Spleen (tissue), 11 donors: ENCODE data around the gene GJA5. TPM values are rescaled to one million over a fixed set of nuclear protein-coding genes. Genes with fewer than 3 reads are reported as not detected.

Source experiments
- DNase-seq: peaks from one replicate; pipeline ENCODE4 v3.0.0-alpha.2; 2020
- H3K27ac ChIP-seq, 8 donors: fragments of 200-600 bp; sonication (generic) in 7 of 8; 1 replicate in 4 of 8; 2 replicates in 4 of 8; pipeline versions ENCODE4 v1.5.0 to v1.8.0; 2016 to 2021; ENCODE audit warnings: inconsistent platforms in 4 of 8, mild to moderate bottlenecking in 4 of 8, moderate library complexity in 1 of 8
- H3K27me3 ChIP-seq, 7 donors: fragments of 200-600 bp; sonication (generic) in 6 of 7; replicated peaks in 1 of 7; 1 replicate in 4 of 7; 2 replicates in 3 of 7; pipeline versions ENCODE4 v1.5.0 to v1.8.0; 2016 to 2021; ENCODE audit warnings: inconsistent platforms in 3 of 7, mild to moderate bottlenecking in 1 of 7
- H3K36me3 ChIP-seq, 6 donors: fragments of 200-600 bp; sonication (generic) in 5 of 6; 1 replicate in 4 of 6; 2 replicates in 2 of 6; pipeline versions ENCODE4 v1.5.0 to v1.8.0; 2016 to 2021; ENCODE audit warnings: inconsistent platforms in 2 of 6
- H3K4me1 ChIP-seq, 6 donors: fragments of 200-600 bp; sonication (generic) in 5 of 6; 1 replicate in 3 of 6; 2 replicates in 3 of 6; pipeline versions ENCODE4 v1.5.0 to v1.8.0; 2016 to 2021; ENCODE audit warnings: inconsistent platforms in 3 of 6
- H3K4me3 ChIP-seq, 8 donors: fragments of 200-600 bp; sonication (generic) in 7 of 8; 1 replicate in 4 of 8; 2 replicates in 4 of 8; pipeline versions ENCODE4 v1.5.0 to v1.8.0; 2016 to 2021; ENCODE audit warnings: inconsistent platforms in 4 of 8, mild to moderate bottlenecking in 4 of 8, moderate library complexity in 2 of 8
- H3K9me3 ChIP-seq, 8 donors: fragments of 200-600 bp; sonication (generic) in 7 of 8; 1 replicate in 4 of 8; 2 replicates in 4 of 8; pipeline versions ENCODE4 v1.5.0 to v1.8.0; 2016 to 2021; ENCODE audit warnings: inconsistent platforms in 4 of 8
- CTCF ChIP-seq, 11 experiments: fragments of 200-600 bp in 7 of 11; fragments of 450-650 bp in 4 of 11; sonication (generic) in 4 of 11; IDR thresholded peaks in 8 of 11; conservative IDR thresholded peaks in 3 of 11; 1 replicate in 7 of 11; 2 replicates in 4 of 11; pipeline versions ENCODE4 v1.4.0 to v1.8.0; 2016 to 2021; ENCODE audit warnings: antibody characterized with exemption in 11 of 11, inconsistent platforms in 4 of 11, mild to moderate bottlenecking in 1 of 11
- POLR2A ChIP-seq, 3 donors: fragments of 450-650 bp; IDR thresholded peaks; one replicate each; pipeline ENCODE4 v1.5.1; 2017; ENCODE audit warnings: antibody characterized with exemption in 3 of 3, mild to moderate bottlenecking in 1 of 3
- POLR2AphosphoS5 ChIP-seq, 3 donors: sonication (generic); formaldehyde crosslinking; IDR thresholded peaks; one replicate each; pipeline ENCODE4 v1.5.1; 2017; ENCODE audit warnings: antibody characterized with exemption in 3 of 3
- WGBS, 5 donors: extraction: QIAGEN DNeasy Blood & Tissue Kit in 3 of 5; methylation state at CpG; one replicate each; pipeline versions ENCODE4 v1.1.5 to v1.1.7; 2013 to 2018; 5-methylcytosine and 5-hydroxymethylcytosine counted together
- intact Hi-C: fragments of 100-400 bp; cut with DNase I; formaldehyde crosslinking; loops from one replicate; pipeline ENCODE4 v1.15.0; 2023; ENCODE audit warnings: low total_unique reads
- polyA plus RNA-seq, 3 donors: library from polyadenylated mRNA; stranded (reverse); fragments of 200-250 nt; gene quantifications; one replicate each; pipeline ENCODE4 v1.2.1, GENCODE V29; 2013
- total RNA-seq, 7 donors: library from RNA; depleted of rRNA in 3 of 7; stranded (reverse); fragments of >200 nt in 3 of 7; fragmentation: NEBNext Ultra II Directional in 4 of 7; extraction: Animal tissue kit (Norgen Biotek cat#: 25700) in 4 of 7; gene quantifications; one replicate each; pipeline versions ENCODE4 v1.1.0 to v1.2.1, GENCODE V29; 2016 to 2021
- donor health status: healthy with polysubstance abuse.
- donor health status: DM: no; HTN: no; CAD: no; lungs with moderate emphysema.
- donor health status: DM: no; HTN: no; CAD: no.
- donor health status: Bipolar disorder and iron deficiency.
- donor health status: healthy.
- donor health status: DM: no; HTN: no; CAD: no.
- donor health status: DM: yes; HTN: yes; CAD: no.

Gene GJA5
- total and polyA plus RNA-seq, 10 donors = 1.5 to 19.8 (median 6.1) TPM

GRCh38 chr1:147804942-147805723, 44.7 kb upstream of the GJA5 start:
- Histone ChIP-seq H3K27me3 (no peaks in the 10 kb centered on the region), H3K27ac (no peak overlapping the region), H3K9me3 (no peaks in the 10 kb centered on the region), H3K4me1 (no peaks in the 10 kb centered on the region), H3K36me3 (no peaks in the 10 kb centered on the region), H3K4me3 (no peak overlapping the region)
- WGBS, 5 donors = 76 to 91% (median 80%) methylated on average over 6 of the region's 6 CpGs
- no peak for DNase-seq
- intact Hi-C loops = no loop called here
- TF ChIP-seq POLR2A (IDR thresholded peaks at IDR 0.05) (no peak), POLR2AphosphoS5 (IDR thresholded peaks at IDR 0.05) (no peak), CTCF (IDR thresholded peaks at IDR 0.05 in 8 of 11, conservative IDR thresholded peaks at IDR 0.05 in 3 of 11) (no peak)

DNA sequence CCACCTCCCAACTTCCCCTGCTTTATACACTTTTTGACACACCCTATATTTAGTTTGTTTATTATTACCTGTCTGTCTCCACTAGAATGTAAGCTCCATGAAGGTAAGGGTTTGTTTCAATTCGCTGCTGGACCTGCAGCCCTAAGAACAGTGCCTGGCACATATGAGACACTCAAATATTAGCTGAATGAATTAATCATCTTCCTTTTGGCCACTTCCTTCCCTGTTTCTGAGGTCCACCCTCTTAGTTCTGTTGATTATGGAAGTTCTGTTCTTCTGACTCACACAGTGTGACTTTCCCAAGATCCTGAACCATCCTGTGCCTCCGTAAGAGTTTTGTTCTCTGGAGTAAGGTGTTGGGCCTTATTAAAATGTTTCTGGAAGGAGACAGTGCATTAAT, 40.4 kb upstream of the GJA5 start:
- no peak for TF ChIP-seq CTCF (IDR thresholded peaks at IDR 0.05 in 8 of 11, conservative IDR thresholded peaks at IDR 0.05 in 3 of 11)
- no peak for TF ChIP-seq POLR2AphosphoS5 (IDR thresholded peaks at IDR 0.05)
- TF ChIP-seq POLR2A (IDR thresholded peaks at IDR 0.05) = no peak
- no peak for DNase-seq
- WGBS, 5 donors = 79 to 93% (median 88%) methylated on average over 2 of the region's 2 CpGs
- Histone ChIP-seq H3K27ac (no peak overlapping the region), H3K4me3 (no peak overlapping the region), H3K36me3 (no peaks in the 10 kb centered on the region), H3K27me3 (no peaks in the 10 kb centered on the region), H3K9me3 (no peaks in the 10 kb centered on the region), H3K4me1 (no peaks in the 10 kb centered on the region)
- intact Hi-C loops = no loop called here

DNA sequence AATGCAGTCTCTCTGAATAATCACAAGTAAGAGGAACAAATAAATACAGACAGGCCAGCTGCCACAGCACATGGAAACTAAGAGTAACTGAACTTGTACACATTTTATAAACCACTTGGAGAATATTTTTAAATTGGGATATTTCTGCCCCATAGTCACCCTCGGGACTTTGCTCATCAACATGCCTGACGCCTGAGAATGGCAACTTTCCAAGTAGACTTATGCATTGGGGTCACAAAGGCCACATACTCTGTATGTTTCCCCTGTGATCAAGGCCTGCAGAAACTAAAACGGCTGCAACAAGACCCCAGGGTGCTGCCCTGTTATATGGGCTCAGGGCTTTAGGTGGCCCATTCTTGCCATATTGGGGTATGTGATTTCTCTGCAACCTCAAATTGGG, 38.3 kb upstream of the GJA5 start:
- Histone ChIP-seq H3K9me3 (no peaks in the 10 kb centered on the region), H3K4me3 (no peak overlapping the region), H3K36me3 (no peaks in the 10 kb centered on the region), H3K27me3 (peaks cover 0 to 7% (median 0%) of the 10 kb centered on the region in 7 donors), H3K27ac (no peak overlapping the region), H3K4me1 (peaks cover 0 to 5% (median 0%) of the 10 kb centered on the region in 6 donors)
- no peak for TF ChIP-seq POLR2AphosphoS5 (IDR thresholded peaks at IDR 0.05)
- WGBS, 5 donors = 78 to 87% (median 82%) methylated on average over 3 of the region's 3 CpGs
- no peak for DNase-seq
- intact Hi-C loops = no loop called here

- no peaks in the 10 kb centered on the region for H3K9me3 ChIP-seq
- WGBS, 5 donors = 29 to 51% (median 46%) methylated on average over 10 of the region's 10 CpGs
- no peaks in the 10 kb centered on the region for H3K36me3 ChIP-seq
- TF ChIP-seq POLR2AphosphoS5 (IDR thresholded peaks at IDR 0.05) (peak in 2 of 3 donors; percentile 25 to 29), POLR2A (IDR thresholded peaks at IDR 0.05) (no peak)
- DNase-seq = no peak
- H3K4me3 ChIP-seq = no peak overlapping the region
- H3K4me1 ChIP-seq = peaks cover 0 to 5% (median 0%) of the 10 kb centered on the region in 6 donors
- peaks cover 0 to 7% (median 0%) of the 10 kb centered on the region in 7 donors for H3K27me3 ChIP-seq
- intact Hi-C loops = no loop called here
- H3K27ac ChIP-seq = no peak overlapping the region
Measured at GRCh38 chr1:147794570-147794969, 34.2 kb upstream of the GJA5 start.

DNA sequence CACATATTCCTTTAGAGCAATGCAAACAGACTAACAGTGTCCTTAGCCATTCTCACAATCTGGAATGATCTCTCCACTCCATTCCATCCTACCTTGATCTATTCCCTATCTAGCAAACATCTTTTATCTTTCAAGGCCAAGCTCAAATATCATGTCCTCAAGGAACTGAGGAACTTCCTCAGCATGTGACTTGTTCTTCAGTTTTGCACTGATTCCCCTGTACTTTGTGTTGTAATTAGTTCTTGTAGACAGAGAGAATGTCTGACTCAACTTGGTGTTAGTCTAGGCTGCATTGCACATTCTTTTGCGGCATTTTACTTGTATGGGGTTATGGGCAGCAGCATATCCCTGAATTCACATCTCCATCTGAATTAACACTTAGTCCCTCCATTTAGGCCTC, 31.5 kb upstream of the GJA5 start:
- 90 to 100% (median 97%) methylated on average over 1 of the region's 1 CpG for WGBS, 5 donors
- no peak overlapping the region for H3K27ac ChIP-seq
- H3K4me1 ChIP-seq = peaks cover 0 to 5% (median 0%) of the 10 kb centered on the region in 6 donors
- H3K36me3 ChIP-seq = no peaks in the 10 kb centered on the region
- no peaks in the 10 kb centered on the region for H3K9me3 ChIP-seq
- DNase-seq = no peak
- H3K27me3 ChIP-seq = peaks cover 0 to 13% (median 0%) of the 10 kb centered on the region in 7 donors
- H3K4me3 ChIP-seq = no peak overlapping the region
- intact Hi-C loops = no loop called here
- TF ChIP-seq CTCF (IDR thresholded peaks at IDR 0.05 in 8 of 11, conservative IDR thresholded peaks at IDR 0.05 in 3 of 11) = no peak
- no peak for TF ChIP-seq POLR2A (IDR thresholded peaks at IDR 0.05)
- TF ChIP-seq POLR2AphosphoS5 (IDR thresholded peaks at IDR 0.05) = no peak
